ENCODE measurements around the gene ZNF326.
"Not testable (repeated sequence)": the region's sequence is repeated elsewhere in the genome, so short reads cannot be mapped to it uniquely, and the experiment has no call there.

Gene ZNF326

GRCh38 chr1:90043586-90043985, 48.7 kb downstream of the ZNF326 start:
- TF ChIP-seq, protein P1, sequence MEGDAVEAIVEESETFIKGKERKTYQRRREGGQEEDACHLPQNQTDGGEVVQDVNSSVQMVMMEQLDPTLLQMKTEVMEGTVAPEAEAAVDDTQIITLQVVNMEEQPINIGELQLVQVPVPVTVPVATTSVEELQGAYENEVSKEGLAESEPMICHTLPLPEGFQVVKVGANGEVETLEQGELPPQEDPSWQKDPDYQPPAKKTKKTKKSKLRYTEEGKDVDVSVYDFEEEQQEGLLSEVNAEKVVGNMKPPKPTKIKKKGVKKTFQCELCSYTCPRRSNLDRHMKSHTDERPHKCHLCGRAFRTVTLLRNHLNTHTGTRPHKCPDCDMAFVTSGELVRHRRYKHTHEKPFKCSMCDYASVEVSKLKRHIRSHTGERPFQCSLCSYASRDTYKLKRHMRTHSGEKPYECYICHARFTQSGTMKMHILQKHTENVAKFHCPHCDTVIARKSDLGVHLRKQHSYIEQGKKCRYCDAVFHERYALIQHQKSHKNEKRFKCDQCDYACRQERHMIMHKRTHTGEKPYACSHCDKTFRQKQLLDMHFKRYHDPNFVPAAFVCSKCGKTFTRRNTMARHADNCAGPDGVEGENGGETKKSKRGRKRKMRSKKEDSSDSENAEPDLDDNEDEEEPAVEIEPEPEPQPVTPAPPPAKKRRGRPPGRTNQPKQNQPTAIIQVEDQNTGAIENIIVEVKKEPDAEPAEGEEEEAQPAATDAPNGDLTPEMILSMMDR (IDR thresholded peaks at IDR 0.05; ENCODE audit: low read depth, low read length), result no peak
- H3K4me3 ChIP-seq (ENCODE audit: low read depth, low read length), result no peak overlapping the region

DNA sequence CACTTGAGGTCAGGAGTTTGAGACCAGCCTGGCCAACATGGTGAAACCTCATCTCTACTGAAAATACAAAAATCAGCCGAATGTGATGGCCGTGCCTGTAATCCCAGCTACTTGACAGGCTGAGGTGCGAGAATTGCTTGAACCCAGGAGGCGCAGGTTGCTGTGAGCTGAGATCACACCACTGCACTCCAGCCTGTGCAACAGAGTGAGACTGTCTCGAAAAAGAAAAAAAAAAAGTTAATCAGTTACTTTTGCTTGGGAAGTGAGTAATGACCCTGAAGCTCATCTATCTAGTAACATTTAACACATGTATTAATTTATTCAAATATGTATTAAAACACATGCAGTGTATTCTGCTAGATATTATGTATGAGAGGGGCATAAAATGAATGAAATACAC, 49.4 kb downstream of the ZNF326 start:
- TF ChIP-seq, protein P1 (IDR thresholded peaks at IDR 0.05; ENCODE audit: low read depth, low read length), result no peak
- no peak overlapping the region for H3K4me3 ChIP-seq (ENCODE audit: low read depth, low read length)

- TF ChIP-seq, protein P1 (IDR thresholded peaks at IDR 0.05; ENCODE audit: low read depth, low read length), result peak; percentile 66
- H3K4me3 ChIP-seq (ENCODE audit: low read depth, low read length), result no peak overlapping the region
Observed at GRCh38 chr1:90045853-90046563, 51.1 kb downstream of the ZNF326 start.

GRCh38 chr1:90046635-90047034, 51.7 kb downstream of the ZNF326 start:
- TF ChIP-seq, protein P1 (IDR thresholded peaks at IDR 0.05; ENCODE audit: low read depth, low read length), result no peak

DNA sequence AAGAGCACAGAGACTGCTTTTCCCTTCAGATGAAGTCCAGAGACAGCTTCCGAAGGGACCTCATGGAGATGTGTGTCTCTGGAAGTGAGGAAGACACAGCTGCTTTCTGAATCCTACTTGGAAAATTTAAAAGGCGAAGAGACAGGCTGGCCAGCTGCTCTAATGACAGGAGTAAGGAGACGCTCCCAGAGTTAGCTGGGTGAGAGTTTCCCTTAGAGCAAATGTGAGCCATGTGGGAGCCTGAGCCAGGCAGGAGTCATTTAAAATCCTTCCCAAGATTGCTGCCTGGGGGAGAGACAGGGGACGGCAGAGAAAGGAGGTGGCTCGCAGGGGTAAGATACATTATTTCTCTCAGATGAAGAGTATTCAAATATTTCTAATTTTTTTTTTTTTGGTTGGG, 53.1 kb downstream of the ZNF326 start:
- TF ChIP-seq, protein P1 (IDR thresholded peaks at IDR 0.05; ENCODE audit: low read depth, low read length), result no peak
- no peak overlapping the region for H3K4me3 ChIP-seq (ENCODE audit: low read depth, low read length)

More at GRCh38 chr1:90046635-90047034, 51.7 kb downstream of the ZNF326 start:
- H3K4me3 ChIP-seq (ENCODE audit: low read depth, low read length), result no peak overlapping the region

DNA sequence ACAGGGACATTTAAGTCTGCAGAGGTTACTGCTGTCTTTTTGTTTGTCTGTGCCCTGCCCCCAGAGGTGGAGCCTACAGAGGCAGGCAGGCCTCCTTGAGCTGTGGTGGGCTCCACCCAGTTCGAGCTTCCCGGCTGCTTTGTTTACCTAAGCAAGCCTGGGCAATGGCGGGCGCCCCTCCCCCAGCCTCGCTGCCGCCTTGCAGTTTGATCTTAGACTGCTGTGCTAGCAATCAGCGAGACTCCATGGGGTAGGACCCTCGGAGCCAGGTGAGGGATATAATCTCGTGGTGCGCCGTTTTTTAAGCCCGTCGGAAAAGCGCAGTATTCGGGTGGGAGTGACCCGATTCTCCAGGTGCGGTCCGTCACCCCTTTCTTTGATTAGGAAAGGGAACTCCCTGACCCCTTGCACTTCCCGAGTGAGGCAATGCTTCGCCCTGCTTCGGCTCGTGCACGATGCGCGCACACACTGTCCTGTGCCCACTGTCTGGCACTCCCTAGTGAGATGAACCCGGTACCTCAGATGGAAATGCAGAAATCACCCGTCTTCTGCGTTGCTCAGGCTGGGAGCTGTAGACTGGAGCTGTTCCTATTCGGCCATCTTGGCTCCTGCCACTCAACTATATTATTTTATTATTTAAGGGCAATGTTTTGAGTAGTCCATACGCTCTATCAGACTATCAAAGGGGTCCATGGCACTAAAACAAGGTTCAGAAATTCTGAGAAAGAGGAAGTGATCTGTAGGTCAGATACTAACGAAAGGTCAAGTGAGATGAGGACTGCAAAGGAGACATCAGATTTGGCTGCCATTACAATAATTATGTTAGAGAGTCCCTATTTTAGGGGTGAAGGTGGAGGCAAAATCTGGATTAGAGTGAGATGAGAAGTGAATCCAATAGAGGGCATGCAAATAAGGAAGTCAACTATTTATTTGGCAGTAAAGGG, 68.1 kb downstream of the ZNF326 start:
- H3K4me3 ChIP-seq (ENCODE audit: low read depth, low read length), result not testable (repeated sequence)

GRCh38 chr1:90064109-90064508, 69.2 kb downstream of the ZNF326 start:
- H3K4me3 ChIP-seq (ENCODE audit: low read depth, low read length), result not testable (repeated sequence)

- TF ChIP-seq, protein P1 (IDR thresholded peaks at IDR 0.05; ENCODE audit: low read depth, low read length), result no peak
- H3K4me3 ChIP-seq (ENCODE audit: low read depth, low read length), result no peak overlapping the region
Observed at GRCh38 chr1:90067194-90067931, 72.5 kb downstream of the ZNF326 start.

Data from WI38 (cell line).